Activated CD4-positive, CD25-positive, alpha-beta regulatory T cell treated with anti-CD3 and anti-CD28 coated beads, Interleukin-2, amount 50 U/mL, for 16 hours (primary cell): ENCODE results near the gene RPL36.
A peak's percentile ranks its signal among the peaks of the same experiment; 100 is the strongest.

ENCODE experiments used
- DNase-seq: peaks from one replicate; pipeline ENCODE4 v3.0.0-alpha.2; 2020; ENCODE audit warnings: low read depth, low spot score

Gene RPL36

DNA sequence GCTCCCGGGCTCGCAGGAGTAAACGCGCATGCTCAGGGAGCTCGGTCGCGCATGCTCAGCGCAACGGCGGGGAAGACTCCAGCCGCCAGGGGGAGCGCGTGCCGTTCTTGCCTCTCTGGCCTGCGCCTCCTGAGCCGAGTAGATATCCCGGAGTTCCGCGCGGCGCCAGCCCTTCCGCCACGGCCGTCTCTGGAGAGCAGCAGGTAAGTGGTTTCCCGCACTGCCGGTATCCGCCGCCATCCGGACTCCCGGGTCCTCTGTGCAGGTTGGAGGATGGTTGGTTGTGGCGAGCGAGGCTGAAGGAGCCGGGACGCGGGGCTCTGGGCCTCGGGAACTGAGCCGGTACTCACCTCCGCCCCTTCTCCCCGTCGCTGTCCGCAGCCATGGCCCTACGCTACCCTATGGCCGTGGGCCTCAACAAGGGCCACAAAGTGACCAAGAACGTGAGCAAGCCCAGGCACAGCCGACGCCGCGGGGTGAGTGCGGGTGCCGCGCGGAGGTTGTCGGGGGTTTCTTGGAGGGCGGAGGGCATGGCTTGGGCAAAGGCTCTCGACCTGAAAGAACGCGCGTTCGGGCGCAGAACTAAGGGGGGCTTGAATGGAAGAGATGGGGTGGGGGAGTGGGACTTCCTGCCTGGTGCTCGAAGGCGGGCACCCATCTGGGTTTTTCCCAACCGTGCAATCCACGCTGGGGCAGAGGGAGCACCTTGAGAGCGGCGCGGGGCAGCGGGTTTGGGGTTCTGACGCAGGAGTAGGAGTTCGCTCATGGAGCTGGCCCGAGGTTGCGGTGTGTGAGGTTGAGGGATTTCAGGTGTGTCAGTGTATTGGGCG, at the start of gene RPL36:
RPL36 (plus strand) TSS at position 171 of the 830 bp plus-strand sequence; CDS start at position 384, 213 bp downstream.
- peak; percentile 97 for DNase-seq

DNA sequence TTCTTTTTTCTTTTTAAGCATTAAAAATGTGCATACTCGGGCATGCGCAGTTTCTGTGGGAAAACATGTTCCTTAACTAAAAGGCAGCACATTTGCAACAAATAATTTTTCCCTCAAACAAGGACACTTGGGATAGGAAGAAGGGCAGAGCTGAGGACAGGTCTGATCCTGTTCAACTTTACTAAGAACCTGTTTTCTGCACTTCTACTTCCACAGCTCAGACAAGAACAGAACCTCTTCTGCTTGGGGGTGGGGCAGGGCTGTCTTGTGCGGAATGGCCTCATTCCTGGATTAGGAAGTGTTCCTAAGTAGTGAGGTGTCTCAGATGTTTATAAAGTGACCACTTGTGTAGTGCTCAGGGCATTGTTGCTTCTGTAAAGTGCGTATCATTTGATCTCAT, 48.9 kb upstream of the RPL36 start:
- DNase-seq = no peak

DNA sequence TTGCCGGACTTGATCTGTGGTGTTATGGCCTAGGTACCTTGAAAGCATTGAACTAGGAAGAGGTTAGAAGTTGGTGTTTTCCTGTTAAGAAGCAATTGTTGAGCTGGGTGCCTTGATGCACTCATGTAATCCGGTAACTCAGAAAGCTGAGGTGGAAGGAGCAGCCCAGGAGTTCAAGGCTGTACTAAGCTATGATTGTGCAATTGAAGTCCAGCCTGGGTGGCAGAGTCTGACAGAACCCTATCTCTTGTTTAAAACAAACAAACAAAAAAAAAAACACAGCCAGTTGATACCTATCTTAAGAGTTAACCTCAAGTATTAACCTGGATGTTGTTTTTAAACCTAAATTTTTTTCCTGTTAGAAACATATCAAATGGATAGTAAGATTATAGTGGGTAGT, 47.9 kb upstream of the RPL36 start:
- no peak for DNase-seq

DNA sequence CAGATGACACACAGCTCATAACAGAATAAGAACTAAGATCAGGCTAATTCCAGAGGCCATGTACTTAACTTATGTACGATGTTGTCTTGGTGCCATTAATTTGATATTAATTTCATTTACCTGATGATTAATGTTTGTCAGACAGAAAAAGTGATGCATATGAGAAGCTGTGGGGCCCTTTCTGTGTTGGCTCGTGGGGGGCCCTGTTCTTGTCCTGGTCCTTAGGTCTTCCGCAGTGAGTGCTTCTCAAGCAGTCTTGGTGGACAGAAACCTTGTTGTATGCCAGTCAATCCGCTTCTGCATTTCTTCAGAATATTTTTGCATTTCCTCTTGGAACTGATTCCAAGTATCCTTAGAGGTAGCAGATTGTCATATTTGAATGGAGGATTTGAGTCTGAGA, 47.0 kb upstream of the RPL36 start:
- no peak for DNase-seq

DNA sequence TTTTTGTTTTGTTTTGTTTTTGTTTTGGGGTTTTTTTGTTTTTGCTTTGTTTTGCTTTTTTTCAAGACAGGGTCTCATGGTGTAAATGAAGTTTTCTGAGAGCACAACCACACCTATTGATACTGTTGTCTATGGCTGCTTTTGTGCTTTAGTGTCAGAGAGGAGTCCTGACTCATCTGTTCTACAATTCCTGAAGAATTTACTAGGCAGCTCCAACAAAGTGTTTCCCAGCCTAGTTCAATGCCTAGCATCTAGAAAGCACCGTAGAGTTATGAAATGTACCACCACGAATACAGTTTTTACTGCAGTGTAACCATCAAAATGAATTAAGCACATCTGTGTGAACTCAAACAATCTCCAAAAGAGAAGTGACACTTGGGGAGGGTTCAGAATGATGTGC, 46.1 kb upstream of the RPL36 start:
- no peak for DNase-seq

DNA sequence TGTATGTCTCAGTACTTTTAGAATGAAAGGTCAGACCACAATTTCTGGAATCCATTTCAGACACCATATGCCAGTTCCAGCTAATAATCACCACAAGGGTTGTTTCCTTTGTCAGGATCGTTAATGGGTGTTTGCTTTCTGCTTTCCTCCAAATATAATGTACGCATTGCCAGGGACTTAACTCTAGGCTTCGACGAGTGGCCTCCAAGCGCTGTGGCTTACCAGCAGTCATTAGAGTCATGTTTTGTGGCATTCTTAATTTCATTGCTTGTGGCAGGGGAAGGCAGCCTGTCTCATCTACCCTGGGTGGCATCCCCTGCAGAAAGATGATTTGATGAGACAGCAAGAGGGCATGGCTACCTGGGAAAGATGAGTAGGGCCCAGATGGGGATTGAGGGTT, 44.7 kb upstream of the RPL36 start:
- DNase-seq = no peak

DNA sequence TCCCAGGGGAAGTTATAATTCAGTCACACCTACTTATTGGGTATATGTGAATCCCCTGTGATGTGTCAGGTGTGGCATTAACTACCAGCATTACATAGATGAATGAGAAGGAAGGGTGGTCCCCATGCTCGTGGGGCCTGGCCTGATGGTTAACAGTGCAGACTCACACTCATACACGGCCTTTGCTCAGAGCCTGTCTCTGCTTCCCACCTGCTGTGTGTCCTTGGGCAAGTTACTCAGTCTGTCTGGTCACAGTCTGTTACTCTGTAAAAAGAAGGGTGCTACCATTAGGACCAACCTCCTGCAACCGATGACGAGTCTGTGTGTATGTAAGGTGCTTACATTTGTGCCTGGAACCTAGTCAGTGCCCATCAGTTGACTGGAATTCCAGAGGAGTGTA, 43.4 kb upstream of the RPL36 start:
- DNase-seq = no peak

DNA sequence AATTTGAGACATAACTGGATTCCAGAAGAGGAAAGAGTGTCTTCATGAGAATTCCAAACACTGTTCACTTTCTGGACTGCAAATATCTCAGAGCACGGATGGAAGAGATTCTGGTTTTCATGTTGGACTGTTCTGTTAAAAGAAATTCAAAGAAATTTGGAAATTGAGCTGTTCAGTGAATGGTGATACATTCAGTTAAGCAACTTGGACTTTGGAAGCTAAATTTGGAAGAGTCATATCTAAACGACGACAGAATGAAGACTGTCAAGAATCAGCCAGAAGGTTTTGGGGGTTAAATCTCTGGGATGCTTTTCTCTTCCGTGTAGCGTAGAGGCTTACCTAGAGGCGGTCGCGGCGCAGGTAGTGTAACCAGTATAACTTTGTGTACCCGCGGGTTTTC, 41.6 kb upstream of the RPL36 start:
- DNase-seq = no peak

DNA sequence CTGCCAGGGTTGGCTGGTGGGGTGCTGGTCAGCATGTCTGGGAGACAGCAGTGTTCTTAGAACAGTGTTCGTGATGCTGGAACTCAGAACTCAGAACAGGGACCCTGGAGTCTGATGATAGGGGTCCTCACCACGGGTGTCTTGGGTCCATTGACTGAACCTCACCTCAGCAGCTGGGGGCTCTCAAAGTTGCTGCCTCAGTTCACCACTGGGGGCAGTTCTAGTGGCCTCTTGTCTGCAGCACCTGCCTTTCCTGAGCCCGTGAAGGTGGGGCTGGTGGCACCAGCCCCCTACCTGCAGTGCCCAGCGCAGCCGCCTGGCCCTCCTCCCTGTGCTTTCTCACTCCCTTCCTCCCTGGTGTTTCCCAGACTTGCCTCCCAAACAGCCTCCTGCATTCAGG, 38.7 kb upstream of the RPL36 start:
- DNase-seq = no peak

DNA sequence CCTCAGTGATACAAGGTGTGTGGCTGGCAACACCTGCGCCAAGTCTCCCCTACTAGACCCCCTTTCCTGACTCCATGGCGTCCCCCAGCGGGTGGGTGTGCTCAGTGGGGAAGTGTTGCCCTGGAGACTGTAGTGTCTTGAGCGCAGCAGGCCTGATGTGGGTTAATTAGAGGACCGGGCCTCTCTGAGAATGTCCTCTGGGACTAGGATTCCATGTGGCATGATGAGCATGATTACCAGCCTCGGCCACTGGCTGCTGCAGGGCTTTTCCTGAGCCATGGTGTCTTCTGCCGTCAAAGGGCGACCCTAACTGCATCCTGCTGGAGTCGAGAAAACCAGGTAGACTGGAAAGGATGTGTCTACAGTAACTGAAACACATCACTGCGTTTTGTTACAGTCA, 37.8 kb upstream of the RPL36 start:
- DNase-seq = no peak

DNA sequence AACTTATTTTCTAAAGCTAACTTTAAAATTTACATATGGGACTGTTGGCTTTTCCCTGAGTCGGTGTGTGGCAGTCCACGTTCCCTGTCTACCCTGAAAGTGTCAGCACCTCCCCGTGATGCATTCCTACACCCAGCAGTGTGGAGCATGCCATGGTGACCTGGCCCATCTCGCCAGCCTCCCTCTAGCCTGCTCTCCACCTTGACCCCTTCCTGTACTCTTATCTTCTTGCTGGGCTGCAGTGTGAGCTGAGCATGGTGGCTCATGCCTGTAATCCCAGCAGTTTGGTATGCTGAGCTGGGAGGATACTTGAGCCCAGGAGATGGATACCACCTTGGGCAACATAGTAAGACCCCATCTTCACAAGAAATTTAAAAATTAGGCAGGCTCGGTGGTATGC, 35.2 kb upstream of the RPL36 start:
- no peak for DNase-seq

DNA sequence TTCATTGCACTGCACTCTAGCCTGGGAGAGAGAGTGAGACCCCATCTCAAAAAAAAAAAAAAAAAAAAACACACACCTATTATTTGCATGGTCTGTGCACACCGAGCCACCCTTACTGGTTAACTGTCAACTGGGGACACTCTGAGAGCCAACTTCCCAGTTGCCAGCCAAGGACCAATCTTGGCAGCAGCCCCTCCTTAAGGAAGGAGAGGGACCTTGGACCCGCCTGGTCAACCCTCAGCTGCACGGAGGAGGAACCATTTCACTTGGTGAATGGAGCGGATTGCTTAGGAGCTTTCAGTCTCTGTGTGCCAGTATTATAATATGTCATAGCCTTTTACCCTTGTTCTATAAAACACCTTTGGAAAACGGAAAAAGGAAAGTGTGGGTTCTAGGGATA, 34.7 kb upstream of the RPL36 start:
- no peak for DNase-seq

DNA sequence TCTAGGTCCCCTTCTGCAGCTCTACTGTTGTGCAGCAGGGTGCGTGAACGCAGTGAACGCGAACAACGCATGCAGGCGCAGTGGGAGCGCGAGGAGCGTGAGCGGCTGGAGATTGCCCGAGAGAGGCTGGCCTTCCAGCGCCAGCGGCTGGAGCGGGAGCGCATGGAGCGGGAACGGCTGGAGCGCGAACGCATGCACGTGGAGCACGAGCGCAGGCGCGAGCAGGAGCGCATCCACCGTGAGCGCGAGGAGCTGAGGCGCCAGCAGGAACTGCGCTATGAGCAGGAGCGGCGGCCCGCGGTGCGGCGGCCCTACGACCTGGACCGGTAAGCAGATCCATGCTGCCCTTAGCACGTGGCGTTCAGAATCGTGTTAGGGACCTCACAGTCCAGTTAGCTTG, 28.6 kb upstream of the RPL36 start:
- no peak for DNase-seq

DNA sequence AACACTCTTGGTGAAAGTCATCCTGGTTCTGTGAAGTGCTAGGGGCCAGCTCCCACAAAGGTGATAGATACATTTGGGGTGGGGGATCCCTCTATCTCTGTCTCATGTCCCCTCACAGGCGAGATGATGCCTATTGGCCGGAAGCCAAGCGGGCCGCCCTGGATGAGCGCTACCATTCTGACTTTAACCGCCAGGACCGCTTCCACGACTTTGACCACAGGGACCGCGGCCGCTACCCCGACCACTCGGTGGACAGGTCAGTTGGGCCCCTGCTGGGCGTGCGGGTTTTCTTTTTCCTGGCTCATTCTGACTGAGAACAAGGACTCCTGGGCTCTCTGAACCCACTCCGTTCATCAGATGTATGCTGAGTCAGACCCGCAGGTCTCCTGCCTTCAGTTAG, 26.2 kb upstream of the RPL36 start:
- no peak for DNase-seq

DNA sequence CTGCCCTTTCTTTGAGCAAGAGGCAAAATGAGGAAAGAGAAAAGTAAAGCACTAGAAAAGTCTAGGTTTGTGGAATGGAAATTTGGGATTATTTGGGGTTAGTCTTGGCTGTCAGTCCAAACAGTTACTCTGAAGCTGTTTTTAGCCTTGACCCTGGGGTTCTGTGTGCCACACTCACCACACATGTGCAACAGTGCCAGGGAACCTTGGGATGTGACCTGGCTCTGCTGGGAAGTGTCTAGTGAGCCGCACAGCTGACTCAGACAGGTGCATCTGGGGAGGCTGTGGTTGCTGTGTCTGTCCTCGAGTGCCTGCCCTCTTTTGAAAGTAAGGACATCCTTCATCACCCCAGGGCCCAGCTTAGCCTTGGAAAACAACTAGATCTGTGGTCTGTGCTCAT, 25.6 kb upstream of the RPL36 start:
- no peak for DNase-seq

DNA sequence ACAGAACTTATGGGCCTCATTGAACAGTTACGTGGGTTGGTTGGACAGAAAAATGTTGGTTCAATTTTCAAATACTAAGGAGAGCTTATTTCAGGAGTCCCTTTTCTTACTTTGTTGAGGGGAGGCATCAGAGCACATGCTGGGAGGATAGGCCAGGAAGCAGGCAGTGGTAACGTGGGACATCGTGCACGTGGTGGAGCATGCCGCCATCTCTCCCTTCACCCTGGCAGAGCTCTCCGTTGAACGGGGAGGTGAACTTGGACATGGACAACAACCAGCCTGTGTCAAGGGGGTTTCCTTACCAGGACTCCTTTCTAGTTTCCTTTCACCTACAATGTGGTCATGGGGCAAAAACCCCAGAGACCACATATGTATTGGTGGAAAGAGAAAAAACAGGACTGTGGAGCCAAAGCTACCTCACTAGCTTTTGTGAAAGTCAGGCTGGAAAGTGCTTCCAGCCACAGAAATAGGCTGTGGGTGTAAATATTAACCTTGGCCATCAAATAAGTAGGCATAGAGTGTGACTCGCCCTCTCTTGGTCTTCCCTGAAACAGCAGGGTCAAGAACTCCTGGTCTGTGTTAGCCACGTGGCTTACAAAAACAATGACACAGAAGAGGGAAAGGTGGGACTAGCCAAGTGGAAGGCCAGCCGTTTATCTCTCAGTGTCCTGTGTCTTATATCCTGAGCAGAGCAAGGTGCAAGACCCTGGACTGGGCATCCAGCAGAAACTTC, 24.1 kb upstream of the RPL36 start:
- no peak for DNase-seq

DNA sequence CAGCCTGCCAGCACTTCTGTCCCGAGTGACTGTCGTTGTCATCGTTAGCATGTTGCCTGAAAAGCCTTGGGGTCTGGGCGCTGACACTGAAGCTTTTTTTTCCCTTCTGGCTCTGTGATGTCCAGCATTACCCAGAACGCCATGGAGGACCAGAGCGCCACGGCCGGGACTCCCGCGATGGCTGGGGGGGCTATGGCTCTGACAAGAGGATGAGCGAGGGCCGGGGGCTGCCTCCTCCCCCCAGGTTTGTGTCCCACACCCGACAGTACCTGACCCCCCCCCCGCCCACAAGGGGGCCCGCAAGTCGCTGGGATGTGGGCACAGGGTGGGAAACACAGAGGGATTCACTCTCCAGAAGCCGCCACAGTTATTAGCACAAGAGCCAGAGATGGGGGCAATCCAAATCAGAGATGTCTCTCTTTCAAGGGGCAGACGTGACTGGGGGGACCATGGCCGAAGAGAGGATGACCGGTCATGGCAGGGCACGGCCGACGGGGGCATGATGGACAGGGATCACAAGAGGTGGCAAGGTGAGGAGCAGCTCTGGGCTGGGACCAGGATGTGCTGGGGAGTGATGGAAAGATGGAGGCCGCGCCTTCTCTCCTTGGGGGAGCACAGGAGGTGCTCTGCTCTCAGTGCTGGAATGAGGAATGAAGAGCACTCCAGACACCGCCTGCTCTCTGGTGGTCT, 23.0 kb upstream of the RPL36 start:
- no peak for DNase-seq

DNA sequence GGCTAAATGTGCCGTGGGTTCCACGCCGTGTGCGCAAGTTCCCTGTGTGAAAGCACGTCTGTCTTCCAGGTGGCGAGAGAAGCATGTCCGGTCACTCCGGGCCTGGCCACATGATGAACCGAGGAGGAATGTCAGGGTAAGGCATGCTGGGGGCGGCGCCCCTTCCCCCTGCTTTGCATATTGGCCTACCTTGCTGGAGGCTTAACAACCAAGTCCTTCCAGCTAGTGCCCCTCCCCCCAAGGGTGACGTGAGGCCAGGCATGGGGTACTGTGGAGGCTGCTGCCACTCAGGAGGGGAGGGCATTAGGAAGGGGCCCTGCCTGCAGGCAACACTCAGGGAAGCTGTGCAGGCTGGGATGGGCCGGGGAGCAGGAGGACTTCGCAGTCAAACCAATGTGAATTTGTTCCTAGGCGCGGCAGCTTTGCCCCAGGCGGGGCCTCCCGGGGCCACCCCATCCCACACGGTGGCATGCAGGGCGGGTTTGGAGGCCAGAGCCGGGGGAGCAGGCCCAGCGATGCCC, 22.3 kb upstream of the RPL36 start:
- no peak for DNase-seq

DNA sequence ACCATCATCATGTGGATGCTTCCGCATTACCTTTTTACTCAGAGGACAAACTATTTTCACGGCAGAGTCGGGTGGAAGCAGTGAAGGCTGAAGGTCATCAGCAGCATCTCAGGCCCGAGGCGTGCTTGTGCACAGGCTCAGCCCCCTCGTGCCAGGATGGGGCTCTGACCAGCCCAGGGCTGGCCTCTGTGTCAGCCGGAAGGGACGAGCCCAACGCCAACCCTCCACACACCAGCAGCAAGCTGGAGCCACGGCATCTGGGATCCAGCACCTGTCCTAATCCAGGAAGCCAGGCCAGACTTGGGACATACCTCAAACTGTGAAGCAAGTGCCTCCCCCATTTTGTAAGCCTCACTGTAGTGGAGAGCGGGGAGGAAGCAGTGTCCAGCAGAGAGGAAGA, 20.9 kb upstream of the RPL36 start:
- DNase-seq = no peak

DNA sequence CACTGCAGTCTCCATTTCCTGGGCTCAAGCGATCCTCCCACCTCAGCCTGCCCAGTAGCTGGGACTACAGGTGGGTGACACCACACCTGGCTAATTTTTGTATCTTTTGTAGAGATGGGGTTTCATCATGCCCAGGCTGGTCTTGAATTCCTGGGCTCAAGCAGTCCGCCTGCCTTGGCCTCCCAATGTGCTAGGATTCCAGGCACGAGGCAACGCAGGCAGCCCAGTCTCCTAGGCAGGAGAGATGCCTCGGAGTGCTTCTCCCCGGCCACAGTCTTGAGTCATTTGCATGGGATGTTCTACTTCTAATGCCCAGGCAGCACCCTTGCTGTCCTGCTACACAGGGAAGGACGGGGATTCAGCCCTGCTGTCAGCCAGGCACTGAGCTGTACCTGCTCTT, 18.5 kb upstream of the RPL36 start:
- no peak for DNase-seq

DNA sequence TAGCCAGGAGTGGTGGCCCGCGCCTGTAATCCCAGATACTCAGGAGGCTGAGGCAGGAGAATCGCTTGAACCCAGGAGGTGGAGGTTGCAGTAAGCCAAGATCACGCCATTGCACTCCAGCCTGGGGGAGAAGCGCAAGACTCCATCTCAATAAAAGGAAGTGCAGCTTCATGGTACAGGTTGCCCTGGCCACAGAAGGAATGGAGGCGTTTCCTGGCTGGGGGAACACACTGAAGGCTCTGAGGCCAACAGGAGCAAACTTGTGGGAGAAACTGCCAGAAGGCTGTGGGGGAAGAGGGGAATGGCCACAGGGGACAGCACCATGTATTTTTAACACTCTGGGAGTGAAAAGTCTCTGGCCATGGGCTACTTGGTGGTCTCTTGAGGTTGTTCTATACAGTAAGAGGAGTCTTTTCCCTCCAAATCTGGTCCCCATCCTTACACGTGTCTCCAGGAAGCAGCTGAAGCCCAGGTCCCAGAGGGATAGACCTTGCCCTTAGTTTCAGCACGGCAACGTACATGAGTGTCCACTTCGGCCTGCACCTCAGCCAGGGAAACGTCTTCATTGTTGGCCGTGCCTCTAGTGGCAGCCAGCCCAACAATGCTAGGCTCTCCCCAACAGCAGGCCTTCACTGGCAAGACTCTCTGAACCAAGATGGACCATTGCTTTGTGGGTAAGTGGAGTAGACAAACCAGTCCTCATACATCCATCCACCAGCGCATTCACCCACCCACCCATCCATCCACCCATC, 17.2 kb upstream of the RPL36 start:
- no peak for DNase-seq

DNA sequence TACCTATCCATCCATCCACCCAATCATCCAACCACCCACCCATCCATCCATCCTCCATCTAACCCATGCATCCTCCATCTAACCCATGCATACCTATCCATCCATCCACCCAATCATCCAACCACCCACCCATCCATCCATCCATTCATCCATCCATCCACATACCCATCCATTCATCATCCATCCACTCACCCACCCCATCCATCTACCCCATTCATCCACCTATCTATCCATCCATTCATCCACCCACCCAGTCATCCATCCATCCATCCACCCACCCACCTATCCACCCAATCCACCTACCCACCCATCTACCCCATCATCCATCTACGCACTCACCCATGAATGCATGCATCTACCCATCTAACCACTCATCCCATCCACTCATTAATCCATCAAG, 16.3 kb upstream of the RPL36 start:
- DNase-seq = no peak
